ENCODE measurements around the gene KCNH5.

Gene KCNH5

DNA sequence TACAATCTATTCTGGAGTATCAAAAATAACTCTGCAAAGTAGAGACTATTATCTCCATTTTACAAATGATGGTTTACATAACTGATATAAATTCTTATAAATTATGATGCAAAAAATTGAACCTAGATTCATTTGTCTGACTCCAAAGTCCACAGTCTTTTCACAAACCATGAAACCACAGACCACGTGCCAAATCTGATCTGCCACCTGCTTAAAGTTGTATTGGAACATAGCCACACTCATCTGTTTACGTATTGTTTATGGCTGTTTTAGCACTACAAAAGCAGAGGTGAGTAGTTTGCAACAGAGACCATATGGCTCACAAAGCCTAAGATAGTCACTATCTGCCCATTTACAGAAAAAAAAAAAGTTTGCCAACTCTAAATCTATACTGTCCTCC, 105.3 kb downstream of the KCNH5 start:
- ChIA-PET CTCF (interaction anchor here (0.5 kb wide), 1 partner anchor 10 kb away, joined by 4 read pairs; no protein-coding TSS in a partner anchor), POLR2A (ENCODE audit: low non-redundant PET) (no interaction called here)
- TF ChIP-seq, protein P1, sequence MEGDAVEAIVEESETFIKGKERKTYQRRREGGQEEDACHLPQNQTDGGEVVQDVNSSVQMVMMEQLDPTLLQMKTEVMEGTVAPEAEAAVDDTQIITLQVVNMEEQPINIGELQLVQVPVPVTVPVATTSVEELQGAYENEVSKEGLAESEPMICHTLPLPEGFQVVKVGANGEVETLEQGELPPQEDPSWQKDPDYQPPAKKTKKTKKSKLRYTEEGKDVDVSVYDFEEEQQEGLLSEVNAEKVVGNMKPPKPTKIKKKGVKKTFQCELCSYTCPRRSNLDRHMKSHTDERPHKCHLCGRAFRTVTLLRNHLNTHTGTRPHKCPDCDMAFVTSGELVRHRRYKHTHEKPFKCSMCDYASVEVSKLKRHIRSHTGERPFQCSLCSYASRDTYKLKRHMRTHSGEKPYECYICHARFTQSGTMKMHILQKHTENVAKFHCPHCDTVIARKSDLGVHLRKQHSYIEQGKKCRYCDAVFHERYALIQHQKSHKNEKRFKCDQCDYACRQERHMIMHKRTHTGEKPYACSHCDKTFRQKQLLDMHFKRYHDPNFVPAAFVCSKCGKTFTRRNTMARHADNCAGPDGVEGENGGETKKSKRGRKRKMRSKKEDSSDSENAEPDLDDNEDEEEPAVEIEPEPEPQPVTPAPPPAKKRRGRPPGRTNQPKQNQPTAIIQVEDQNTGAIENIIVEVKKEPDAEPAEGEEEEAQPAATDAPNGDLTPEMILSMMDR (conservative IDR thresholded peaks at IDR 0.05; ENCODE audit: low read depth), result no peak
- H3K27ac ChIP-seq, result no peak overlapping the region
- DNase-seq (ENCODE audit: low spot score), result no peak

DNA sequence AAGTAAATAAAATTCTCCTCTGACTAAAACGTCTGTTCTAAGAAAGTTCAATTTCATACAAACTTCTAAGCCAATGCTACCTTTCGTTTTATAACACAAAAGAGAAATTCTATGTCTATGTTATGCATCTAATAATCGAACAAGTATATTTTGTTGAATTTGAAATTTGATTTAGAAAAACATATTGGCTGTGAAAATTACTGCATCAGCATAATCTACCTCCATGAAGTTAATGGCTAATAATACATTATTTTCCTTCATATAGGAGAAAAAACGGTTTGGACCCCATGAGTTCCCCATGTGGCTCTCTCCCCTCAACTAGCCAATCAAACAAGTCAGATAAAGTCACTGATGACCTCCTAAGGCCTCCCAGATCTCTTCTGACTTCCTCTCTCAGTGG, 106.5 kb downstream of the KCNH5 start:
- H3K27ac ChIP-seq, result no peak overlapping the region
- POLR2A ChIA-PET (ENCODE audit: low non-redundant PET), result no interaction called here
- TF ChIP-seq, protein P1 (conservative IDR thresholded peaks at IDR 0.05; ENCODE audit: low read depth), result no peak
- no peak for DNase-seq (ENCODE audit: low spot score)
- CTCF ChIA-PET, result interaction anchor here (0.6 kb wide), 1 partner anchor 147 kb away, joined by 3 read pairs; no protein-coding TSS in a partner anchor

DNA sequence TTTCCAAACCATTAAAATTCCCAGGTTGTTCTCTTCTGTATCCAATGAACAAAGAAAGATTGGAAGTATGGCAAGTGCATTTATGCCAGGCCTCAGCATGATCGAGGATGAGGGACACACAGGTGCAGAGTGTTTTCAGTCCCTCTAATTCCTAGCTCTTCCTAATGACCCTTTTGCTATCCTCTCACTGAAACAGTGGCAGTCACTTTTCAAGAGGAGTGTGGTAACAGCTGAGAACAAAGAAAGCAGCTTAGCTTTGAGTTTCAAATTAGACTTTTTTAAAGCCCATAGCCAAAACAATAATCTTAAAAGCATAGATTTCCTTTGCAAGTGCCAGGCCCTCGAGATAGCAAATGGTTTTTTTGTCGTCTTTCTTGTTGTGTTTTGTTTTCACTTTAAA, 110.8 kb downstream of the KCNH5 start:
- H3K27ac ChIP-seq, result no peak overlapping the region
- TF ChIP-seq, protein P1 (conservative IDR thresholded peaks at IDR 0.05; ENCODE audit: low read depth), result no peak
- CTCF ChIA-PET, result no interaction called here
- POLR2A ChIA-PET (ENCODE audit: low non-redundant PET), result no interaction called here
- DNase-seq (ENCODE audit: low spot score), result no peak

DNA sequence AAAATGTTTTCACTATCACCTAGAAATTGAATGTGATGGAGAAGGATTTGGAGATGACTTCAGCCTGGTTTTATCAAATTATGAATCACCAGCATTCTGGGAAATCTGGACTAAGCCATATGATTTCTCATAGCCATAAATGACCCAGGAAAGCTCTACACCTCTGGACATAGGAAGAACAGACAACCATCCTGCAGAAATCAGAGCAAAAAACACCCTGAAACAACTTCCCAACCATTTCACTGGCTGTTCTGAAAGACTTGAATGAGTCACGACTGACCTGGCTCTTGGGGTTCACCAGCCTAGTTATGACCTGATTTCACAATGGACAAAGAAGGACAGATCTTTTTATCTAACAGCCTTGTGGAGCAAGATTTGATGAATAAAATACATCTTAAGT, 123.8 kb downstream of the KCNH5 start:
- ChIA-PET CTCF (no interaction called here), POLR2A (ENCODE audit: low non-redundant PET) (no interaction called here)
- DNase-seq (ENCODE audit: low spot score), result no peak
- no peak overlapping the region for H3K27ac ChIP-seq
- TF ChIP-seq, protein P1 (conservative IDR thresholded peaks at IDR 0.05; ENCODE audit: low read depth), result no peak

DNA sequence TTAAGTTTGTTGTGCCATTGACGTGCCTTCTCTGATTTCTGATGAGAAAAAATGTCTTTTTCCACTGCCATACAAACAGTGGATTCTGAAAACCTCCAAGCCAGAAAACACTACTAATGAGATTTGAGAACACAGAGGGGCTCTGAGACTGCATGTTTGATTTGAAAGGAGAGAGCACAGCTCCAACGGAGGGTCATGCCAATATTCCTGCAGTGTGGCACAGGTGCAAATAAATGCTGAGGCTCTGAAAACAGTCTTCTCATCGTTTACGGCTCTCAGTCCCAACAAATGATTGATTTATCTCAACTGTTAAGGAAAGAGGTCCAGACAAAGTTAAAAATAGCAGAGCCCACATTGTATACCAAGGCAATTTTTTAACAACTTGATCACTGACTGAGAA, 128.7 kb downstream of the KCNH5 start:
- ChIA-PET CTCF (interaction anchor here (0.7 kb wide), 1 partner anchor 737 kb away, joined by 3 read pairs; no protein-coding TSS in a partner anchor), POLR2A (ENCODE audit: low non-redundant PET) (no interaction called here)
- H3K27ac ChIP-seq, result no peak overlapping the region
- DNase-seq (ENCODE audit: low spot score), result no peak
- TF ChIP-seq, protein P1 (conservative IDR thresholded peaks at IDR 0.05; ENCODE audit: low read depth), result no peak

DNA sequence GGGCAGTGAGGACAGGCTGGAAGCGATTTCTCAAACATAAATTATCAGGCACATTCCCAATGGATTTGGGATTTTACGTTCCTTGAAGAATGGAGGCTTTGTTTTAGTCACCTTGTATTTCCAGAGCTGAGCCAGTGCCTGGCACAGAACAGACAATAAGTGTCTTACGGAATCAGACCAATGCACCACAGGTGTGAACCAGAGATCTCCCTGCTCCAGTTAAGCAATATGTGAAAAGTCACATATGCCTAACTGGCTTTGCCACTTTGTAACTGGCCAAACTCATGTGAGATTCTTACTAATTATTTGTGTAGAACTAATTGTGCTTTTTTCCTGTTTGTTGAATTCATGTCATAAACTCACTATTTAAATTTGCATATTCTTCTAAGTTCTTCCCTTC, 130.4 kb downstream of the KCNH5 start:
- no peak for DNase-seq (ENCODE audit: low spot score)
- CTCF ChIA-PET, result no interaction called here
- H3K27ac ChIP-seq, result no peak overlapping the region
- POLR2A ChIA-PET (ENCODE audit: low non-redundant PET), result no interaction called here
- TF ChIP-seq, protein P1 (conservative IDR thresholded peaks at IDR 0.05; ENCODE audit: low read depth), result no peak

DNA sequence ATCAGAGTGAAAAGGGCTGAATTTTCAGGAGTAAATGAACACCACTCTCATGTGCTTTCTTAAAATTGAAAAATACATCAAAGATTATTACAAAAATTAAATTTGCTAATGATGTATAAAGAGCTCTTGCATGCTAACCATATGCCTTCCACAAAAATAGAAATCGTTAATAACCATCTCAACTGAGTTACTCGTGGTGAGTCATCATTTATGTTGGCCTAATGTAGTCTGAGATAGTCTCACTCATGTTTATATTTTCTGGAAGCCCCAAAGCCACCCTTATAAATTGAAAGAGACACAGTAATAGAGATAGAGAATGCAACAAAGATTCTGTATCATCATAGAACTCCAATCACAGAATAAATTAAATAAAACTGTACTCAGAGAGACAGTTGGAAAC, 131.2 kb downstream of the KCNH5 start:
- DNase-seq (ENCODE audit: low spot score), result peak; percentile 1
- CTCF ChIA-PET, result interaction anchor here (0.6 kb wide), 1 partner anchor 8 kb away, joined by 4 read pairs; no protein-coding TSS in a partner anchor
- no peak overlapping the region for H3K27ac ChIP-seq
- POLR2A ChIA-PET (ENCODE audit: low non-redundant PET), result no interaction called here
- TF ChIP-seq, protein P1 (conservative IDR thresholded peaks at IDR 0.05; ENCODE audit: low read depth), result no peak
